Vagina (tissue), 2 donors: Measurements from ENCODE around the gene STON2.

Experiments used
- CTCF ChIP-seq, 3 experiments: fragments of 450-650 bp in 2 of 3; fragments of 200-600 bp in 1 of 3; sonication (generic) in 1 of 3; IDR thresholded peaks; one replicate each; pipeline ENCODE4 v1.5.1; 2017 to 2019; ENCODE audit warnings: antibody characterized with exemption in 3 of 3, mild to moderate bottlenecking in 2 of 3, moderate library complexity in 2 of 3
- POLR2A ChIP-seq, 2 donors: fragments of 450-650 bp; IDR thresholded peaks; one replicate each; pipeline ENCODE4 v1.6.1; 2017; ENCODE audit warnings: antibody characterized with exemption in 2 of 2, mild to moderate bottlenecking in 2 of 2, moderate library complexity in 2 of 2
- POLR2AphosphoS5 ChIP-seq, 2 donors: sonication (generic); formaldehyde crosslinking; IDR thresholded peaks; one replicate each; pipeline ENCODE4 v1.9.0; 2017; ENCODE audit warnings: antibody characterized with exemption in 2 of 2, mild to moderate bottlenecking in 2 of 2, low read depth in 1 of 2; ENCODE audit not compliant: insufficient read depth in 1 of 2

GRCh38 chr14:81219759-81220579 is 180.2 kb downstream of the STON2 start:
- TF ChIP-seq CTCF (IDR thresholded peaks at IDR 0.05) = no peak
- no peak for TF ChIP-seq POLR2A (IDR thresholded peaks at IDR 0.05)
- no peak for TF ChIP-seq POLR2AphosphoS5 (IDR thresholded peaks at IDR 0.05; ENCODE audit: insufficient read depth in 1 of 2, low read depth in 1 of 2)
